Testis (tissue), 2 donors: ENCODE data around the gene DDX59.

ENCODE experiments used
- POLR2A ChIP-seq: fragments of 450-650 bp; IDR thresholded peaks from one replicate; pipeline ENCODE4 v1.6.1; 2017; ENCODE audit warnings: antibody characterized with exemption, mild to moderate bottlenecking, moderate library complexity
- TF ChIP-seq, protein P1 (sequence below), 3 experiments: fragments of 450-650 bp in 2 of 3; fragments of 200-600 bp in 1 of 3; sonication (generic) in 1 of 3; IDR thresholded peaks; one replicate each; pipeline ENCODE4 v1.5.1; 2016 to 2019; ENCODE audit warnings: antibody characterized with exemption in 3 of 3, mild to moderate bottlenecking in 2 of 3, moderate library complexity in 1 of 3

- TF ChIP-seq, protein P1, sequence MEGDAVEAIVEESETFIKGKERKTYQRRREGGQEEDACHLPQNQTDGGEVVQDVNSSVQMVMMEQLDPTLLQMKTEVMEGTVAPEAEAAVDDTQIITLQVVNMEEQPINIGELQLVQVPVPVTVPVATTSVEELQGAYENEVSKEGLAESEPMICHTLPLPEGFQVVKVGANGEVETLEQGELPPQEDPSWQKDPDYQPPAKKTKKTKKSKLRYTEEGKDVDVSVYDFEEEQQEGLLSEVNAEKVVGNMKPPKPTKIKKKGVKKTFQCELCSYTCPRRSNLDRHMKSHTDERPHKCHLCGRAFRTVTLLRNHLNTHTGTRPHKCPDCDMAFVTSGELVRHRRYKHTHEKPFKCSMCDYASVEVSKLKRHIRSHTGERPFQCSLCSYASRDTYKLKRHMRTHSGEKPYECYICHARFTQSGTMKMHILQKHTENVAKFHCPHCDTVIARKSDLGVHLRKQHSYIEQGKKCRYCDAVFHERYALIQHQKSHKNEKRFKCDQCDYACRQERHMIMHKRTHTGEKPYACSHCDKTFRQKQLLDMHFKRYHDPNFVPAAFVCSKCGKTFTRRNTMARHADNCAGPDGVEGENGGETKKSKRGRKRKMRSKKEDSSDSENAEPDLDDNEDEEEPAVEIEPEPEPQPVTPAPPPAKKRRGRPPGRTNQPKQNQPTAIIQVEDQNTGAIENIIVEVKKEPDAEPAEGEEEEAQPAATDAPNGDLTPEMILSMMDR (IDR thresholded peaks at IDR 0.05), result no peak
- no peak for TF ChIP-seq POLR2A
Measured at GRCh38 chr1:200708769-200709168, 39.1 kb upstream of the DDX59 start.
